NCI-H524 treated with DMSO at 0.1 percent for 48 hours (cell line): Measurements from ENCODE around the gene KRT81.
"Not testable (repeated sequence)": the region's sequence is repeated elsewhere in the genome, so short reads cannot be mapped to it uniquely, and the experiment has no call there.

Experiments
- DNase-seq: peaks from one replicate; lab custom pipeline; 2025; lab: John Stamatoyannopoulos, UW

Gene KRT81

DNA sequence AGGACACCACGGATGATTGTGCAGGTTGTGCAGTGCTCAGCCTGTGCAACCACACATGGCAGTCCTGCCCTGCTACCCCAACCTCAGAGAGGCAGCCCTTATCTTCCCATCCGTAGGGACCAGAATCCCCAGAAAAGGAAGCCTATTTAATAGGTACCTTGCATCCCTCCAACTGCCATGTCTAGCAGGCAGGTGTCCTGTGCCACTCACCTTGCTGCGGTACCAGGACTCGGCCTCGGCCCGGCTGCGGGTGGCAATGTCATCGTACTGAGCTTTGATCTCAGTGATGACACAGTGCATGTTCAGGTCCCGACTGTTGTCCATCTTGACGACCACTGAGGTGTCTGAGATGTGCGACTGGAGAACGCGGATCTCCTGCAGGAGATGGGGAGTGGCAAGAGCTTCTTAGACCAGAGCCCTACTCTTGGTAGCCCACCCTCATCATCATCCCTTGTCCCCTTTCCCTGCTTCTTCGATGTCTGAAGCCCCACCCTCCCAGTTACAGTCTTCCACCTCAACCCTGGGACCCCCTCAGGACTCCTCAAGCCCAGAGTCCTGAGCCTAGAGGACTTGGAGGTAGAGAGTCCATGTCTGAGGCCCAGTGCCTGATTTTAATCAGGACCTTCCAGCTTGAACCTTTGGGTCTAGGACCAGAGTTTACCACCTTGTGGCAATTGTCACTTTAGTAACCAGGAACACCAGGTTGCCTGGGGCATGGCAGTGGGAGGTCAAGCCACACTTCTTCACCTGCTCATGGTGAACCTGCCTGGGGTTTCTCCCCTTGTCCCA lies 37.7 kb downstream of the KRT81 start:
- no peak for DNase-seq

DNA sequence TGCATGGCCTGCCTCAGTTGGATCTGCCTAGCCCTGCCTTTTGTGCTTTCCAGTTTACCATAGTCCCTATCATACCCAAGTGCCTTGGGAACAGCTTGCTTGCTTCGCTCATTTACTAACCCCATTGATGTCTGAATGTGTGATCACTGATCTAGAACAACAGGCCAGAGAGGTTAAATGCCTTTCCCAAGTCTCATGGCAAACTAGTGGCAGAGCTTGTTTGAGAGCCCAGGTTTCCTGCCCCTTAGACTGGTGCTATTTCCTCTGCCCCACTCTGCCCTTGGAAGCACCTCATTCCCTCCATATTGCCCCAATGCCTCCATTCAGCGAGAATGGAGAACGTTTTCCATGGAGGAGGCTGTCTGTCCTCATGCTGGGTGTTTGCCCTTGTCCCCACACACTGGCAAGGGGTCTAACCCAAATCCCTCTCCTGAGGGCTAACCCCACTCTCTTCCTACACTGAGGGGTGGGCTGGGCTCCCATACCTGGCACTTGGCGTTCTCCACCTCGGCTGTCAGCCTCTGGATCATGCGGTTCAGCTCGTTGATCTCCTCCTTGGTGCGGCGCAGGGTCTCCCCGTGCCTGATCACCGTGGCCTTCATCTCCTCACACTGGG lies 38.5 kb downstream of the KRT81 start:
- DNase-seq, result no peak

DNA sequence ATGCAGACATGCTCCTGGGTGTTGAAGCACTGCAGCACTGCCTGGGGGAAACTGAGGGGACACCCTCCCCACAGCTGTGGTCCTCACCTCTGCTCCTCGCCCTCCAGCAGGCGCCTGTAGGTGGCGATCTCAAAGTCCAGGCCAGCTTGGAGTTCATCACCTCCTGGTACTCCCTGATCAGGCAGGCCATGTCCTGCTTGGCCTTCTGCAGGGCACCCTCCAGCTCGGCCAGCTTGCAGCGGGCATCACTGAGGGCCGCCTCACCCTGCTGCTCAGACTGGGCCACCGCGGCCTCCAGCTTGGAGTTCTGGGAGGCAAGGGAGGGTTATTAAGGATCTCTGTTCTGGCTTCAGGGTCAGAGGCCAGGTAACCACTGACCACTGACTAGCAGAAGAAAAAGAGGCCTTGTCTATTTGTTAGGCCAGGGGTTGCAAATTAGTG lies 39.1 kb downstream of the KRT81 start:
- not testable (repeated sequence) for DNase-seq

DNA sequence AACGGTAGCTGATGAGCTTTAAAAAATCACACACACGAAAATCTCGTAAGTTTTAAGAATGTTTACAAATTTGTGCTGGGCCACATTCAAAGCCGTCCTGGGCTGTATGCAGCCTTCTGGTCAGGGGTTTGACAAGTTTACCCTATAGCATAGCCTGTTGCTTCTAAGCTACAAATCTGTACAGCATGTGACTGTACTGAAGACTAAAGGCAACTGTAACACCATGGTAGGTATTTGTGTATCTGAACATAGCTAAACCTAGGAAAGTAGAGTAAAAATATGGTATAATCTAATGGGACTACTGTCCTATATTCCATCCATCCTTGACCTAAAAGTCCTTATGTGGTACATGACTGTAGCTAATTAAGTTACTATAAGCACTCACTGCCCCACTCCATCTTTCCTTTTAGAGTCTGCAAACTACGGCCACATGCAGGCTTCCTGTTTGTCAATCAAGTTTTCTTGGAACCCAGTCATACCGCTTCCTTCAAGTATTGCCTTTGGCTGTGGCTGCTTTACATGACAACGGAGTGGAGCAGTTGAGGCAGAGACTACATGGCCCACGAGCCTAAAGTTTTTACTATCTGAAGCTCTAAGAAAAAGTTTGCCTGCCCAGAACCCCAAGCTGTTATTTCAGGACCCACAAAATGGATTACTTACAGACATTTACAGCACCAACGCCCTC lies 39.8 kb downstream of the KRT81 start:
- DNase-seq, result no peak

DNA sequence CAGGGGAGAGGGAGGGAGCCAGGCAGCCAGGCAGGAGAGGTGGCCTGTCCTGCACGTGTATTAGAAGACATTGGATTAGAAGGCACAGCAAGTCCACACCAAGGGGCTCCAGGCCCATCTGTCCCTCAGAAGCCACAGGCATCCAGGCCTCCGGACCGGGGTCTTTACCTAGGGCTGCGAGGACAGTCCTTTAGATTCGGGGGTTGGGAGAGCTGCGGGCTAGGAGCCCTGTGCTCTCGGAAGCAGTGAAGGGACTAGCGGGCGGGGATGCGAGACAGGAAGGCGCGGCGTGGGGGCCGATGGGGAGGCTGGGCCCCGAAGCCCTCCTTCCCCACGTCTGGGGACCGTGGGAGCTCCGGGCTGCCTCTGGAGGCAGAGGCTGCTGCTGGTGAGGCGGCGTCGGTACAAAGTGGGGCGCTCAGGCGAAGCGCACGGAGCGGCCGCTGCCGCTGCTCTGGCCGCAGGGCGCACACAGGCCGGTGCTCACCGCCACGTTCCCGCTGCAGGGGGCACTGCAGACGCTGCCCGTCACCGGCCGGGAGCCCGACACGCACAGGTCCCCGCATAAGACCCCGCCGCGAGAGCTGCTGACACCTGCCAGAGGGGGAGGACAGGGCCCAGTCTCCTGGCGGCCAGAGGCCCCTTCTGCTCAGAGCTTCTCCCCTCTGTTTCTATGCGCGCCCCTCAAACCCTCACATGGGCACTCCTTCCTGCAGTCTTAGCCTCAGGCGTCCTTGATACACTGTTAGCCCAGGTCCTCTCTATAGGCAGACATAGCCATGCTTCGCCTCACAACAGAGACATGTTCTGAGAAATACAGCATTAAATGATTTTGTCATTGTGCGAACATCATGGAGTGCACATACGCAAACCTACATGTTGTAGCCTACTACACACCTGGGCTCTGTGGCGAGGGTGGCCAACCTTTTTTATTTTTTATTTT lies 41.0 kb downstream of the KRT81 start:
- no peak for DNase-seq

DNA sequence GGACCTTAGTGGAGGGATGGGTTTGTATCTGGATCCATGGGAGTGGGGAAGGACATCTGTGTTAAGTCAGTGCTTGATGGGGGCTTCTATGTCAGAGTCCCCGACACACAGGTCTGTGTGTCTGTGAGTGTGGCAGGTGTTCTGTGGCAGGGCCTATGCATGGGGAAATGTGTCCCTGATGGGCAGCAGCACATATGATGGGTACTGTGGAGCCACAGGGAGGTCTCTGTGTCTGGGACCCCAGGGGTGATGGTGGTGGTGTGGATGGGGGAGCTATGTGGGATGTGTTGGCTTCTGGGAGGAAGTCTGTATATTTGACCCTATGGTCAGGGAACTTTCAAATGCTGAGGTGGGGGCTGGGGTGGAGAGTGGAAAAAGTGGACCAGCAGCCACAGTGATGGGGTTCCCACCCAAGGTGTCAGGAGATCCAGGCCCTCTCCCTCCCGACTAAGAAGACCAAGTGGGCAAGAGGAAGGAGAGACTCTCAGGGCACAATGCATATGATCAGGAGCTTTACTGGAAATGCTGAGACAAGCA lies 41.8 kb downstream of the KRT81 start:
- DNase-seq, result no peak

DNA sequence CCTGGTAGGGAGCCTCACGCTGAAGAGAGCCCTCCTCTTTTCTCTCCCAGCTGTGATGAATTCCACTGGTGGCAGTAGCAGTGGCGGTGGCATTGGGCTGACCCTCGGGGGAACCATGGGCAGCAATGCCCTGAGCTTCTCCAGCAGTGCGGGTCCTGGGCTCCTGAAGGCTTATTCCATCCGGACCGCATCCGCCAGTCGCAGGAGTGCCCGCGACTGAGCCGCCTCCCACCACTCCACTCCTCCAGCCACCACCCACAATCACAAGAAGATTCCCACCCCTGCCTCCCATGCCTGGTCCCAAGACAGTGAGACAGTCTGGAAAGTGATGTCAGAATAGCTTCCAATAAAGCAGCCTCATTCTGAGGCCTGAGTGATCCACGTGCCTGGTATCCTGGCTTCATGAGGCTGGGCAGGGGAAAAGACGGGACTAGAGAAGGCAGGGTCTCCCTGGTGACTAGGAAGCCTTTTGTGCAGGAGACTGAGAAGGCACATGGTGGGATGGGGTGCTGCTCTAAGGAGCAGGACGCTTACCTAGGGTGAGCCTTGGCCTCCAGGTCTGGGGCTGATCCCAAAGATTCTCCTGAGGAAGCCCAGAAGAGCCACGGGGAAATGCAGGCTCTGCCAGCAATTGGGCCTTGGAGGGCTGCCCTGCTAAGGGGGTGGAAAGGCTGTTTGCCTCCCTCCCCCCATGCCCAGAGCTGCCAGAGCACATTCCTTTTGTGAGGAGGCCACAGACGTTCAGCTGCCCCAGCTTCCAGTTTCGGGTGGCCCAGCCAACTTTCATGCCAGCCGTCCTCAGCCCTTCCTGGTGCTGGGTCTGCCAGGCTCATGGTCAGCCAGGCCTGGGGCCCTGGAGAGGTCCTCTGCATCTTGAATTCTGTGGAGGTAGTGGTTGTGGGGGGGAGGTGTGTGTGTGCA lies 42.5 kb downstream of the KRT81 start:
- no peak for DNase-seq

DNA sequence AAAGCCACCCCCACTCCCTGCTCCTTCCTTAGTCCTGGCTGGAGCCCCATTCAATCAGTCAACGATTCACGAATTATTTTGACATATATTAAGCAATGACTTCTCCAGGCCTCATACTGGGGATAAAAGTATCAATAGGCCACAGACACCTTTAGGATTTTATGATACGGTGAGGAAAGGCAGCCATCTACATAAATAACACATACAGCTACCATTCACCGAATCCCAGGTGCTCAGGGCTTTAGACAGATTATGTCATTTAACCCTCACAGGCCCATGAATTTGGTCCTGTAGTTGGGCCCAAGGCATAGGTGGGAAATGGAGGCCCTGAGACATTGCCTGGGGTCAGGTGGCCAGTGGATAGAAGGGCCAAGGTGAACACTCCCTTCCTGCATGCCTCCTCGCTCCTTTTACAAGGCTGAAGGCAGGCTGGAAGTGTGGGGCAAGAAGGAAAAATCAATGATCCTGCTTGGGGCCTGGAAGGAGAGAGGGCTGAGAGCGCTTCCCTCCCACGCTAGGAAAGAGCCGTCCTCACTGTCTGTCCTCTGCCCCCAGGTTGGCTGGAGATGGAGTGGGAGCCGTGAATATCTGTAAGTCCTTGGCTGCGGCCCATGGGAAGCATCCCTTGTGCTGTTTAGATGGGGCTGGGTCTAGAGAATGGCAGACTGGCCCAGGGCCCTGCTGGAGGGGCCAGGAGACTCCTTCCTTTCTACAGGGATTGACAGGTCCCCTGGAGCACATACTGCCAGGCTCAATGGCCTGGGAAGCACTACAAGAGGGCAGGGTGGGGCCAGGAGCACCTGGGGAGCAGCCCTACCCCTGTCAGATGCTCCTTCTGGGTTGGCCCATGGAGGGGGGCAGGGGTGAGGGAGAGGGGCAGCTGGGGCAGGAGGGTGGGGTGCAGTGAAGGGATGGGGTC lies 43.5 kb downstream of the KRT81 start:
- DNase-seq, result no peak

DNA sequence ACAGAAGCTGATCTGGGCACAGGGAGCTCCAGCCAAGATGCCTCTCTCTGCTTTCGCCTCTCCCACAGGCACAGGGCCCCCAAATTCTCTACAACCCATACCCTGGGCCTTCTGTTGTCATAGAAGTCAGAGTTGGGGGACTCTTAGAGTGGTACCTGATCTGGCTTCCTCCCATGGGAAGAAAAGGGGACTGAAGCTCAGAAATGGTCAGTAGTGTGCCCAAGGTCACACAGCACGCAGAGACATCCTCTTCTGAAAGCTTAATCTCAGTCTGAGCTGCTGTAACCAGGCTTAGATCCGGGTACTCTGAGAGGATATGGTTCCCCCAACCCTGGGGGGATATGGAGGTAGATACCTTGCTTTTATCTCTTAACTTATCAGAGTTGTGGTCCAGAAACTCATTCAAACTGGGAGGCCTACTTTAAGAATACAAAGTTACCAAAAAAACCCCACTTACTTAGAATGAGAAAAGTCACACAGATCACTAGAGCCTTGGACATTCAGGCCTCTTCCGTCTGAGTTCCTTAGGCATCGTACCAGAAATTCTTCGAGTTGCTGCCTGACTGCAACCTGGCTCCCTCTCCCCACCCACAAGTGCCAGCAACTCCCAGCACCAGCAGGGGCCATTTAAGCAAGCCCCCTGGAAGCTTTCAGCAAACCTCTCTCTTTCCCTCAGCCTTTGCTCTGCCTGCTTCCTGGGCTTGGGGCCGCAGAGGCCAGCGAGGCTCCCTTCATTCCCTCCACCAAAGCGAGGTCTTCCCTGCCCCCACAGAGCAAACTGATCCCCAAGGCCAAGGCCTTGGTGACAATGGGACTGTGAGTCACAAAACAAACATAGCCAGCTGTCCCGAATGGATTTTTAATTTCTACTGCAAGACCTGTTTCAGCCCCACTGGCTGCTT lies 44.4 kb downstream of the KRT81 start:
- no peak for DNase-seq

DNA sequence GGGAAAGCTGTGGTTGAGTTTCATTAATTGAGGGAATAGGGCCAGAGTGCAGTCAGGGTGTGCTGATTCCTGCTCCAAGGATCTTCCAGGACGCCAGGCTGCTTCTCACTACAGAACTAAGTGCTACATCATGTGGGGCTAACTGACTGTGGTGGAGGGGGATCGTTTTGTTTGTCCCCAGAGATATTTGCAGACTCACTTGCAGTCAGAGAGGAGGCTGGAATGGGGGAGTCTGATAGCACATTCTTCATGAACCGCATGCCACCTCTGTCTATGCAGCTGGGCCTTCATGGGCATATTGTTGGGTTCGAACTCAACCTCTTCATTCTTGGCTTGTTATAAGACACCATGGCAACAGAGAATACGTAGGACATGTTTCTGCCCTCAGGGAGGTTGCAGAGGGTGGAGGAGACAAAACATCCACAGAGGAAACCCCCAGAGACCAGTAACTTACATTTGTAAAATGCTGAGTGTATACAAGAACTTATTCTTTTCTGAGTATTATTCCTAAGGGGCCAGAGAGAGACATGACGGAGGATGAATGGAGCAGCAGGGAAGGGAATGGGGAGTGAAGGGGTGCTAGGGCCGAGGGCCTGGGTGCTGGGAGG lies 45.3 kb downstream of the KRT81 start:
- no peak for DNase-seq

DNA sequence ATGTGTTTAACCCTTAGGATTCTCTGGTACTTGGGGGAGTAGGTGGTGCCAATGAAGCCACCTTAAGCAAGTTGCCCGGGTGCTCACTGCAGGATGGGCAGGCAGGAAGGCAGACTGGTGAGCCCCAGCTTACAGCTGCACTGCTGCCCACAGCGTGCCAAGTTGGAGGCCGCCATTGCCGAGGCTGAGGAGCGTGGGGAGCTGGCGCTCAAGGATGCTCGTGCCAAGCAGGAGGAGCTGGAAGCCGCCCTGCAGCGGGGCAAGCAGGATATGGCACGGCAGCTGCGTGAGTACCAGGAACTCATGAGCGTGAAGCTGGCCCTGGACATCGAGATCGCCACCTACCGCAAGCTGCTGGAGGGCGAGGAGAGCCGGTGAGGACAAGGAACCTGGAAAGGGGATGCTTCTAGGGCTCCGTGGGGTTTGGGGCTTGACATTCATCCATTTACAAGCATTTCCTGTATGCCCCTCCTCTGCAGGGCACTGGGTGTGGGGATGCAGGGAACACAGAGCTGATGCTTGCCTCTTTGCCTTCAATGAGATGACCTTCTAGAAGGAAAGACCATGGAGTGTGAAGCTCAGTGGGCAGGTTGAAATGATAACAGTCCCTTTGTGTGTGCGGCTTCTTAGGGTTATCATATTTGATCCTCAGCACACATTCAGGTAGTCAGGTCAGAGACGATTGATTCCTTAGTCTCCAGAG lies 45.9 kb downstream of the KRT81 start:
- DNase-seq, result no peak

DNA sequence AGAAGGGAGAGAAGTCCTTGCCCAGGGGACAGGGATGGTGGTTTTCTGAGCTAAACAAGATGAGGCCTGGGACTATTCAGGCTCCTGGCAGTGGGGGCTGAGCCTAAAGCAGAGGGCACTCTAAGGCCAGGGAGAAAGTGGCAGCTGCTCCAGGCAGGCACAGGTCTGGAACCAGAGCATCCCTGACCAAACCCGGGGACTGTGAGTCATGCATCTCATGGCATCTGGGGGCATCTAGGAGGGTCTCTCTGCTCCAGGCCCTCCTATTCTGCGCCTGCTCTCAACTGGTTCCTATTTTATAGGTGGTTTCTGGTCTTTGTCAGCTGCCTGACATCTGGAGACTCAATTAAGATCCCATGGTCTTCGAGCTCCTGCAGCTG lies 46.7 kb downstream of the KRT81 start:
- no peak for DNase-seq

DNA sequence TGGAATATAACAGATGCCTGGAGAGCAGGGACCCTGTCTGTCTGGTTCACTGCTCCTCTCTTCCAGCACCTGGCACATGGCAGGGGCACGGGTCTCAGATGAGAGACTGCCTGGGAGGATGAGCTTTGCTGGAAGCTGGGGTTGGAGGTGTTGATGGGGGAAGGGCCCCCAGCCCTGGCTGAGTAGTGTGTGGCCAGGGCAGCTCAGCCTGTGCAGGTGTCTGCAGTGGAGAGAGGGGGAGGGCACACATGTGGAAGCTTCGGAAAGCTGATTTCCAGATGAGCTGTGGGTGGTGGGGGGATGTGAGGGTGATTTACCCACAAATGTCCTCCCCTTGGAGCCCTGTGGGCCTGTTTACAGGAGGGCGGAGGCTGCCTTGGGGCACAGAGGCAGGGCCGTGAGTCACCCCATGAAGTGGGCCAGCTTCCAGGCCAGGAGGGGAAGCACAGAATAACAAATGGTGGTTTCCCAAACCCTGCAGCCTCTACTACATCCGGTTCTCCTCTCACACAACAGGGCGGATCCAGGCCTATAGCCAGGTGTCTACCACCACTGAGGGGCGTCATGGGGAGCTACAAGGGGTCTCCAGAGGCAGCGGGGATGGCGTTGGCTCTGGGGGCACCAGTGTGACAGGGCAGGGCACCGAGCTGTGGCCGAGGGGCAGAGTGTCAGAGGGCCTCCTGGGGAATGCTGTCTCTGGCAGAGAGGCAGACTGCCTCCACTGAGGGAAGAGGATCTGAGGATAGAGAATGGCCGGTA lies 47.3 kb downstream of the KRT81 start:
- no peak for DNase-seq

DNA sequence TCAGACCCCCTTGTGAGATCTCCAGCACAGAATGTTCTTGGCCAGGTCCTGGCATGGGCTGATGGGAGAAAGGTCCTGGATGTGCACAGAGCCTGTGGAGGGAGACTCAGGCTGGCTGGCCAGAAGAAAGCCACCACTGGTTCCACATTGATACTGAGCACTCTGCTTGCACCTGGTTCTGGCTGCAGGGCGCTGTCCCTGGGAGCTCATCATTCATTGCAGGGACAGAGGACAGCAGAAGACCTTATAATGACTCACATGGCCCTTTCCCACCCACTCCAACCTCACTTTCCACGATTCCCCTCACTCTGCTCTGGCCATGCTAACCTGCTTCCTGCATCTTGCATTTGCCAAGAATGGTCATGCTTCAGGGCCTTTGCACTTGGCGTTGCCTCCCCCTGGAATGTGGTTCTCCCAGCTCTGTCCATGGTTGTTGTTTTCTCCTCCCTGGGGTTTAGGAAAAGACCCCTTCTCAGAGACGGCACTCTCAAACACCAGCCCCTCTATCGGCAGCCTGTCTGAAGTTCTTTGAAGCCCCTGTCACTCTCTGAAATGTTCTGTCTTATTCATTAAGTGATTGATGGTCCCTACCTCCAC lies 48.0 kb downstream of the KRT81 start:
- DNase-seq, result no peak

DNA sequence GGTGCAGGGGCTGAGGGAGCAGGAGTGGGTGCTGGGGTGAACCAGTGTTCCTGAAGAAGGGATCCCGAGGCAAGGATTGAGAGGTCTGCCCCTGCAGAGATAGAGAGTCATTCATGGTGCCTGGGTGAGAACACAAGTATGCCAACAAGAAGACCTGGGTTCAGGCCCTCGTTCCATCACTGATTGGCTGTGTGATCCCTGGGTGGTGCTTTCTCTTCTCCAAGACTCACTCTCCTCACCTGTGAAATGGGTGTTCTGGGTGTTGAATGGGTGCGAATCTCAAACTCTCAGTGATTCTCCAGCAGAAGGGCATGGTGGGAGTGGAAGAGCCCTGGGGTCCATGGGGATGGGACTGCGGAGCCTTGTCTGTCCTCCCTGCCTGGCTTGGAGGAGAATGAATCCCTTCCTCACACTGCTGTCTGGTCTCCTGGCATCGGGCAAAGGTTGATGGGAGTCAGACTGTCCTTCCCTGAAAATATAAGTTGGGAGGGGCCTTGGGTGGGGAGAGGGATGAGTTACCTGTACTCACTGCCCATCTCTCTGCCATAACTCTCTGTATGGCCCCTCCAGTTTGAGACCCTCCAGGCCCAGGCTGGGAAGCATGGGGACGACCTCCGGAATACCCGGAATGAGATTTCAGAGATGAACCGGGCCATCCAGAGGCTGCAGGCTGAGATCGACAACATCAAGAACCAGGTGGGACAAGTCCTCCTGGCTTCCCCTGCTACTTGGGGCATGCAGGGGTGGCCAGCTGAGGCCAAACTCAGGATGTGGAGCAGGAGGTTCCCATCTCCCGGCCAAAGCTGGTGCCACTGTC lies 48.7 kb downstream of the KRT81 start:
- DNase-seq, result no peak
